HG03469 (cell line): ENCODE data around the gene KCNJ18.
"Not testable (repeated sequence)": the region's sequence is repeated elsewhere in the genome, so short reads cannot be mapped to it uniquely, and the experiment has no call there.

Experiments used
- ATAC-seq: cut with Tn5 transposase; IDR thresholded peaks from one replicate; pipeline ENCODE4 v1.9.1; 2021; ENCODE audit warnings: mild to moderate bottlenecking, moderate library complexity, moderate number of reproducible peaks; ENCODE audit not compliant: unreplicated experiment

KCNJ18 gene

DNA sequence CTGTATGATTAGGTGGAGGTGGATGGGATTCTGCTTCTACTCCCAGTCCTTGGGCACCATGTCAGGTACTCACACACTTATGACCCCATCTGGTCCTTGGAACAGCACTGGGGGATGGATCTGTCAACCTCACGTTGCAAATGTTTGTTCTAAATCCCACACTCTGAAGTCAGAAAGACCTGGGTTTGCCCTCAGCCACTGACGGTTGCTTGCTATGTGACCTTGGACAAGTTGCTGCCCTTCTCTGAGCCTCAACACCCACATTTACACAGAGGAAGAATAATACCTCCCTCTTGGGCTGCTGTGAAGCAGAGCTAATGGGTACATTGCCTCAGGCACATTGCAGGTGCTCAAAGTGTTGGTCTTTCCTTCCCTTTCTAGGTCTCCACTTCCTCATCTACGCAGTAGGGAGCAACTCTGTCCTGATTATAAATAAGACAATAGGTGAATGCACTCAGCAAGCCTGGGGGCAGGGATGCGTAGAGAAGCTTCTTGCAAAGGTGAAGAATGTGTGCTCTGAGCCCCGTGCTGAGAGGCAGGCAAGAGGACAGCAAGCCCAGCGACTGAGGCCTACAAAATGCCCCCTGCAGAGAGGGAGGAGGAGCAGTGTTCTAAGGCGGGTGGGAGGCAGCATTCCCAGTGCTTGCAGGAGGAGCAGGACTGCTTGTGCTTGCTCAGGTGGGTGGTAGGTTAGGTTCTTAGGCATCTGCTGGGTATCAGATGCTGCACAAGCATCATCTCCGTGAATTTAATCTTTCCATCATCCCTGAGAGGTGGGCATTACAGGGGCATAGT lies 21.8 kb upstream of the KCNJ18 start:
- not testable (repeated sequence) for ATAC-seq

DNA sequence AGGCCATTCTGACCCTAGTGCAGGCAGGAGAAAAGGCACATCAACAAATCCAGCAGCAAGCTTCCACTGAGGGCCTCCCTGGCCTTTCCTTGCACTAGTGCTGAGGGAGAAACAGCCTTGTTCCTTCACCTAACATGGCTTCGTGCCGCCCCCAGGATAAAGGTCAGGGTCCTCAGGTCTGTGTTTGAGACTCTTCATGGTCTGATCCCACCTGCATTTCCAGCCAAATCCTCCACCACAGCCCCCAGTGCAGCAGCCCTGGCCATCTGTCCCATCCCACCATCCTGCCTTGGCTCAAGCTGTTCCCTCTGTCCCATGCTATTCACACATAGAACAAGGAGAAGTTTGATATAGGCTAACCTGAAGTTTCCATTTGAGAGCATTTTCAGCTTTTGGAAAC lies 20.9 kb upstream of the KCNJ18 start:
- not testable (repeated sequence) for ATAC-seq

- ATAC-seq: not testable (repeated sequence)
Measured at GRCh38 chr17:21671871-21672270, 20.5 kb upstream of the KCNJ18 start.

DNA sequence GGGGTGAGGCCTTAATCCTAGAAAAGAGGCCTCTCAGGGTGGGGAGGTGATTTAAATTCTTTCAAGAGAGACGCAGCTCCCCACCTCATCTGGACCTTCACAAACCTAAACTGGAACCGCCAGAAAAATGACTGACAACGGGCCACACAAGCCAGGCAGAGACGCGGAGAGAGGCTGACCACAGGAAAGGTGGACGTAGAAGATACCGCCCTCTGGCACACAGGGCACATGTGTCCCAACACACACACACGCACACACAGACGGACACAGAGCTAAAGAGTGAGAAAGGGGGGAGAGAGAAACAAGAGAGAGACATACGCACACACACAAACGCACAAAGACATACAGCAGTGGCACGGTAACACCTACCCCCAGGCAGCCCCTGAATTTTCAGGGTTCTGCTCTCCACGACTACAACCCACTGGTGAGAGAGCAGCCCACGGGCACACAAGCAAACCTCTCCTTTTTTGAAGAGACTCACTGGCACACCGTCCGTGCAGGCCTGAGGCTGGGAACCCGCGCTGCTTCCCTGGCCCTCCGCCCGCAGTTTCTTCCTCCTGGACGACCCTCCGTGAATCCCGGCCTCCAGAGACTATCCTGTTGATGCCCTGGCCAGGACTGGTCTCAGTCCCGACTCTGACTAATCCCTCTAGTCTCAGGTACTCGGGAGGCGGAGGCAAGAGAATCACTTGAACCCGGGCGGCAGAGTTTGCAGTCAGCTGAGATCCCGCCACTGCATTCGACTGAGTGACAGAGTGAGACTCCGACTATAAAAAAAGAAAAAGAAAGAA lies 18.7 kb upstream of the KCNJ18 start:
- not testable (repeated sequence) for ATAC-seq

GRCh38 chr17:21674242-21674731 lies 18.0 kb upstream of the KCNJ18 start:
- ATAC-seq: no peak

GRCh38 chr17:21674891-21675738 lies 17.2 kb upstream of the KCNJ18 start:
- not testable (repeated sequence) for ATAC-seq

DNA sequence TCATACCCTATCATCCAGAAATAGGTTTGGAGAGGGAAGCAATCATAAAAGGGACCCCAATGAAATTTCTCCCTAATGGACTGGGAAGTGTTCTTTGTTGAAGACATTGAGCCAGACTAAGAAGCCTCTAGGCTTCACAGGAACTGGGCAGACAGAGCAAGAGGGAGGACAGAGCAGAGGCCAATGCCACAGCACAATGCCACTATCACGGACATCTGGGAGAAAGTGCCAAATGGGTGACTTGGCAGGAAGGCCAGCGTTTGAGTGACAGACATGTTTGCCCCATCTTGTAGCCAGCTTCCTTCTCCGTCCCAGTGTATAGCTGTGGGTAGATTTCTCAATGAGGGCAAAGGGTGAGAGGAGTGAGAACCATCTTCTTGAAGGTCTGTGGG lies 16.6 kb upstream of the KCNJ18 start:
- not testable (repeated sequence) for ATAC-seq

DNA sequence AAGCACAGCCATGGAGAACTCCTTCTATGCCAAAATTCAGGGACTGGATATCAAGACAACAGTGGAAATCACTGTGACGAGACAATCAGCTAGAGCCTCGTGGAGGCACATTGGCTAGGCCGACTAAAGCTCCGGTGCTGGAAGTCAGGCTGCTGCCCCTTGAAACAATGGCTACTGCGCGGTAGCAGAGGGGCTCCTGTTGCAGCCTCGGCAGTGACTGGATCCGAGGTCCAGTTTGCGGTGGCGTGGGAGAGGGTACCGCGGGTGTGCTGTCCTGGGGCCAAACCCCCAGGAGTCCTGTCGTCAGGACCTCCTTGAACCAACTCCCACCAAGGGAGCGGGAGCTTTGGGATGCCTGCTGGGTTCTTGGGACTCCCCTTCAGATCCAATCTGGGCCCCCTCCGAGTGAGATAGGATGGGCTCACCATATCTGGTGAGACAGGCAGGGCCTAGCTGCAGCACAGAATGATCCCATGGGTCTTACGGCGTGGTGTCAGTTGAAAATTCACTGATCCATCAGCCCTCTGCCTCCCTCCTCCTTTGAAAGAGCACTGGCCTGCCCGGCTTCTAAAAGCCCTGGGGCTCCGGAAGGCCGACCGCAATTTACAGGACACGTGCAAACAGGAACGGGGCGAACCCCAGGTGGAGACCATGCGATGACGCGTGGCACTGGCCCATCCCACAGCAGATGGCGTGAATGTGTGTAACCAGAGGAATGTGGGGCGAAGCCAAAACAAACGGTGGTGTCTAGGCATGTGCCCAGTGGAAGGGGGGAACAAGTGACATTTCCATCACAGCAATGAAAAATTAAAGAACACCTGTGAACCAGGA lies 15.8 kb upstream of the KCNJ18 start:
- no peak for ATAC-seq

DNA sequence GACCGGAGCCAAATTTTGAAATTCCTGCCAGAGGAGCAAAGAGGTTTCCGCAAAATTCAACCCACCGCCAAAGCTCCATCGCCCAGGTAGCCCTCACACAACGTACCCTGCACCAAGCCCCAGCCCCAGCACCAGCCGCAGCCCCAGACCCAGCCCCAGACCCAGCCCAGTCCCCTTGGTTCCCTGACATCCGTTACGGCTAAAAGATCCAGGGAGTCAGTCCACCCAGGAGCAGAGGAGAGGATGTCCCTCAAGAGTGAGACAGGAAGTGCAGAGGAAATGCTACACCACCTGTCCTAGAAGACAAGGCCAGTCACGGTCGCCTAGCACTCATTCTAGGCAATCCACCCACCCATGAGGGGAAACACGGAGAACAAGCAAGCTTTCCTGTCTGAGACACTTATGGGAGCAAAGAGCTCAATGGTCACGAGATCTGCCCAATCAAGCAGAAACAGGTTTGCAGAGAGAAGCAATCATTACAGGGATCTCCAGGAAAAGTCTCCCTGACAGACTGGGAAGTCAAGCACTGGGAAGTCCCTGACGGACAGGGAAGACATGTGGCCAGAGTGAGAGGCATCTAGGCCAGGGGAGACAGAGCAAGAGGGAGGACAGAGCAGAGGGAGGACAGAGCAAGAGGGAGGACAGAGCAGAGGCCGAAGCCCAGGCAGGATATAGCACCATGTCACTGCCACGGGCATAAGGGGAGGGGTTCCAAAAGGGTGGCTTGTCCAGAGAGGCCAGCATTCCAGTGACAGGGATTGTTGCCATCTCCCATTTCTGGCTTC lies 15.0 kb upstream of the KCNJ18 start:
- no peak for ATAC-seq

- ATAC-seq: no peak
Measured at GRCh38 chr17:21677911-21678310, 14.4 kb upstream of the KCNJ18 start.

- no peak for ATAC-seq
Measured at GRCh38 chr17:21678393-21679081, 13.8 kb upstream of the KCNJ18 start.

DNA sequence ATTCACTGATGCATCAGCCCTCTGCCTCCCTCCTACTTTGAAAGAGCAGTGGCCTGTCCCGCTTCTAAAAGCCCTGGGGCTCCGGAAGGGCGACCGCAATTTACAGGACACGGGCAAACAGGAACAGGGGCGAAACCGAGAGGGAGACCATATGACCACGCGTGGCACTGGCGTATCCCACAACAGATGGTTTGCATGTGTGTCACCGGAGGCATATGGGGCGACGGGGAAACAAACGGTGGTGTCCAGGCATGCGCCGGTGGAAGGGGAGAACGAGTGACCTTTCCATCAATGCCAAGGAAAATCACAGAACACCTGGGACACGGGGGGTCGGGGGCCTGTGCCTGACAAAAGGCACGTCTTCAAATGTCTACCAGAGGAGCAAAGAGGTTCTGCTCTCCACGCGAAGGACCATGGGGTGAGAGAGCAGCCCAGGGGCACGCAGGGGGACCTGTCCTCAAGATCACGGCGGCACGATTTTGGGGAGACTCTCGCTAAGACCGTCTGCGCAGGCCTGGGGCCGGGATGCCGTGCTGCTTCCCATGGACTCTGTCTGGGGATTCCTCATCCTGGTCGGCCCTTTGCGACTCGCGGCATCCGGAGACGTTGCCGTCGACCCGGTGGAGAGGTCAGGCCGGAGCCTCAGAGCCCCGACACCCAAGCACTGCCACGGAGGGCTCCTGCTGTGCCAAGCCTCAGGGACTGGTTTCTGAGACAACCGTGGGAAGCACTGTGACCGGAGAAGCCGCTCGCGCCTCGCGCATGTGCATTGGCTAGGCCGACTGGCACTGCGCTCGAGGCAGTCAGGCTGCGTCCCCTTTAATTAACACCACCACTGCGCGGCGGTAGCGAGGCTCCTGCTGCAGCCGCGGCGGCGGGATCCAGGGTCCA lies 12.8 kb upstream of the KCNJ18 start:
- ATAC-seq: no peak

DNA sequence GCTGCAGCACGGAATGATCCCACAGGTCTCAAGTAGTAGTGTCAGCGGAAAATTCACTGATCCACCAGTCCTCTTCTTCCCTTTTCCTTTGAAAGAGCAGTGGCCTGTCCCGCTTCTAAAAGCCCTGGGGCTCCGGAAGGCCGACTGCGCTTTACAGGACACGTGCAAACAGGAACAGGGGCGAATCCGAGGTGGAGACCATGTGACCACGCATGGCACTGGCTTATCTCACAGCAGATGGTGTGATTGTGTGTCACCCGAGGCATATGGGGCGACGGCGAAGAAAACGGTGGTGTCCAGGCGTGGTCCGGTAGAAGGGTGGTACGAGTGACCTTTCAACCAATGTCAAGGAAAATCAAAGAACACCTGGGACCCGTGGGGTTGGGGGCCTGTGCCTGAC lies 12.0 kb upstream of the KCNJ18 start:
- no peak for ATAC-seq

DNA sequence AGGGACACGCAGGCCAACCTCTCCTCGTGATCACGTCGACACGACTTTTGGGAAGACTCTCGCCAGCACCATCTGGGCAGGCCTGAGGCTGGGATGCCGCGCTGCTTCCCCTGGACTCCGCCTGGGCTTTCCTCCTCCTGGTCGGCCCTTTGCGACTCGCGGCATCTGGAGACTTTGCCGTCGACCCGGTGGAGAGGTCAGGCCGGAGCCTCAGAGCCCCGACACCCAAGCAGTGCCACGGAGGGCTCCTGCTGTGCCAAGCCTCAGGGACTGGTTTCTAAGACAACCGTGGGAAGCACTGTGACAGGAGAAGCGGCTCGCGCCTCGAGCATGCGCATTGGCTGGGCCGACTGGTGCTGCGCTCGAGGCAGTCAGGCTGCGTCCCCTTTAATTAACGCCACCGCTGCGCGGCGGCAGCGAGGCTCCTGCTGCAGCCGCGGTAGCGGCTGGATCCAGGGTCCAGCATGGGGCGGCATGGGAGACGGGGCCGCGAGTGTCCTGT lies 11.4 kb upstream of the KCNJ18 start:
- not testable (repeated sequence) for ATAC-seq

DNA sequence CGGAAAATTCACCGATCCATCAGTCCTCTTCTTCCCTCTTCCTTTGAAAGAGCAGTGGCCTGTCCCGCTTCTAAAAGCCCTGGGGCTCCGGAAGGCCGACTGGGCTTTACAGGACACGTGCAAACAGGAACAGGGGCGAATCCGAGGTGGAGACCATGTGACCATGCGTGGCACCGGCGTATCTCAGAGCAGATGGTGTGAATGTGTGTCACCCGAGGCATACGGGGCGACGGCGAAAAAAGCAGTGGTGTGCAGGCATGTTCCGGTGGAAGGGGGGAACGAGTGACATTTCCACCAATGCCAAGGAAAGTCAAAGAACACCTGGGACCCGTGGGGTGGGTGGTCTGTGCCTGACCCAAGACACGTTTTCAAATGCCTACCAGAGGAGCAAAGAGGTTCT lies 10.7 kb upstream of the KCNJ18 start:
- ATAC-seq: not testable (repeated sequence)

- ATAC-seq: not testable (repeated sequence)
Measured at GRCh38 chr17:21682130-21682529, 10.2 kb upstream of the KCNJ18 start.

DNA sequence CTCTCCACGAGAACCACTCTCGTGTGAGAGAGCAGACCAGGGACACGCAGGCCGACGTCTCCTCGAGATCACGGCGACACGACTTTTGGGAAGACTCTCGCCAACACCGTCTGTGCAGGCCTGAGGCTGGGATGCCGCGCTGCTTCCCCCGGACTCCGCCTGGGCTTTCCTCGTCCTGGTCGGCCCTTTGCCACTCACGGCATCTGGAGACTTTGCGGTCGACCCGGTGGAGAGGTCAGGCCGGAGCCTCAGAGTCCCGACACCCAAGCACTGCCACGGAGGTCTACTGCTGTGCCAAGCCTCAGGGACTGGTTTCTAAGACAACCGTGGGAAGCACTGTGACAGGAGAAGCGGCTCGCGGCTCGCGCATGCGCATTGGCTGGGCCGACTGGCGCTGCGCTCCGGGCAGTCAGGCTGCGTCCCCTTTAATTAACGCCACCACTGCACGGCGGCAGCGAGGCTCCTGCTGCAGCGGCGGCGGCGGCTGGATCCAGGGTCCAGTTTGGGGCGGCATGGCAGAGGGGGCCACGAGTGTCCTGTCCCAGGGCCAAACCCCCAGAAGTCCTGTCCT lies 9.1 kb upstream of the KCNJ18 start:
- ATAC-seq: not testable (repeated sequence)
